SK-N-SH treated with all-trans-retinoic acid at 6 μM for 48 hours (cell line): ENCODE measurements around the gene EIF3M.

ENCODE experiments used
- ATAC-seq: fragments of 200-7000 bp; cut with Tn5 transposase; 3 replicates; pipeline ENCODE4 v1.9.1; 2020; ENCODE audit warnings: mild to moderate bottlenecking, moderate library complexity
- ARNTL ChIP-seq: fragments of 450-650 bp; formaldehyde crosslinking; IDR thresholded peaks from 2 replicates; pipeline ENCODE4 v1.5.0; 2020; ENCODE audit warnings: low read depth, mild to moderate bottlenecking, moderate library complexity, borderline replicate concordance
- BACH2 ChIP-seq: fragments of 250-450 bp; sonication (Bioruptor Pico); IDR thresholded peaks from 2 replicates; pipeline ENCODE4 v1.9.0; 2021; ENCODE audit warnings: mild to moderate bottlenecking, borderline replicate concordance
- CSDC2 ChIP-seq: fragments of 250-450 bp; sonication (Bioruptor Pico); IDR thresholded peaks from 2 replicates; pipeline ENCODE4 v1.5.0; 2020; ENCODE audit warnings: mild to moderate bottlenecking, moderate library complexity
- ESRRG ChIP-seq: fragments of 250-450 bp; sonication (Bioruptor Pico); IDR thresholded peaks from 2 replicates; pipeline ENCODE4 v1.6.1; 2021; ENCODE audit warnings: mild to moderate bottlenecking
- GLIS3 ChIP-seq: fragments of 250-450 bp; sonication (Bioruptor Pico); IDR thresholded peaks from 2 replicates; pipeline ENCODE4 v1.5.0; 2020; ENCODE audit warnings: mild to moderate bottlenecking, moderate library complexity
- ISL1 ChIP-seq: fragments of 250-450 bp; sonication (Bioruptor Pico); IDR thresholded peaks from 2 replicates; pipeline ENCODE4 v2.1.2; 2022; ENCODE audit warnings: mild to moderate bottlenecking, moderate library complexity
- OSR1 ChIP-seq: fragments of 250-450 bp; sonication (Bioruptor Pico); IDR thresholded peaks from 2 replicates; pipeline ENCODE4 v1.8.0; 2022; ENCODE audit warnings: moderate library complexity, mild to moderate bottlenecking, inconsistent platforms
- PPARA ChIP-seq: fragments of 250-450 bp; sonication (Bioruptor Pico); IDR thresholded peaks from 2 replicates; pipeline ENCODE4 v1.5.0; 2020; ENCODE audit warnings: mild to moderate bottlenecking, borderline replicate concordance
- TOX ChIP-seq: fragments of 250-450 bp; sonication (Bioruptor Pico); IDR thresholded peaks from 2 replicates; pipeline ENCODE4 v1.8.0; 2021; ENCODE audit warnings: mild to moderate bottlenecking, moderate library complexity, borderline replicate concordance
- TSHZ2 ChIP-seq: fragments of 250-450 bp; sonication (Bioruptor Pico); IDR thresholded peaks from 2 replicates; pipeline ENCODE4 v1.5.0; 2020; ENCODE audit warnings: mild to moderate bottlenecking, moderate library complexity
- ZC3H10 ChIP-seq: fragments of 250-450 bp; sonication (Bioruptor Pico); IDR thresholded peaks from 2 replicates; pipeline ENCODE4 v1.5.1; 2021; ENCODE audit warnings: mild to moderate bottlenecking, moderate library complexity
- ZFP3 ChIP-seq: fragments of 250-450 bp; sonication (Bioruptor Pico); IDR thresholded peaks from 2 replicates; pipeline ENCODE4 v1.5.0; 2020; ENCODE audit warnings: mild to moderate bottlenecking, moderate library complexity
- ZFP30 ChIP-seq: fragments of 450-650 bp; formaldehyde crosslinking; IDR thresholded peaks from 2 replicates; pipeline ENCODE4 v1.5.0; 2022; ENCODE audit warnings: mild to moderate bottlenecking, moderate library complexity
- ZNF70 ChIP-seq: fragments of 450-650 bp; formaldehyde crosslinking; IDR thresholded peaks from 2 replicates; pipeline ENCODE4 v1.5.0; 2020; ENCODE audit warnings: mild to moderate bottlenecking, moderate library complexity
- ZNF8 ChIP-seq: fragments of 450-650 bp; formaldehyde crosslinking; IDR thresholded peaks from 2 replicates; pipeline ENCODE4 v1.5.0; 2020; ENCODE audit warnings: mild to moderate bottlenecking, moderate library complexity
- TF ChIP-seq, protein P1 (sequence below): fragments of 250-450 bp; sonication (Bioruptor Pico); IDR thresholded peaks from 2 replicates; pipeline ENCODE4 v1.8.0; 2021; ENCODE audit warnings: low read depth, mild to moderate bottlenecking, moderate library complexity, borderline replicate concordance
- TF ChIP-seq, protein P2 (sequence below): fragments of 250-450 bp; sonication (Bioruptor Pico); IDR thresholded peaks from 2 replicates; pipeline ENCODE4 v1.5.1; 2021; ENCODE audit warnings: mild to moderate bottlenecking, moderate library complexity
- TF ChIP-seq, protein P3 (sequence below): fragments of 250-450 bp; sonication (Bioruptor Pico); IDR thresholded peaks from 2 replicates; pipeline ENCODE4 v1.8.0; 2020; ENCODE audit warnings: mild to moderate bottlenecking, moderate library complexity, borderline replicate concordance
- TF ChIP-seq, protein P4 (sequence below): fragments of 250-450 bp; sonication (Bioruptor Pico); IDR thresholded peaks from 2 replicates; pipeline ENCODE4 v1.5.1; 2020; ENCODE audit warnings: low read depth, mild to moderate bottlenecking, moderate library complexity

The EIF3M gene

DNA sequence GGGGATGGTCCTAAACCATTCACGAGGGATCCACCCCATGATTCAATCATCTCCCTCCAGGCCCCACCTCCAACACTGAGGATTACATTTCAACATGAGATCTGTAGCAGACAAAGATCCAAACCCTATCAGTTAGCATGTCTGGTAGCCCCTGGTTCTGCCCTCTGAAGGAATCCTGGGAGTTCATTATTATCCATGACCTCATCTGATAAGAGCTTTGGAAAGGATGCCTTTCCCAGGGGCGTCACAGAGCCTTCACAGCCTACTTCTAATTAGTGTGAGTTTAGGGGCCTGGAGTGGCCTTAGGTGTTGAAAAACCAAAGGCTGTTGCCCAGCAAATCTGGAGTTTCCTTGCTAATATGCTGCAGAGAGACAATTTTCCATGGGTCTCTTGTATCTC is 8.6 kb upstream of the EIF3M start:
- TF ChIP-seq BACH2 (CRISPR knock-in tag) (no peak), ZNF70 (CRISPR knock-in tag) (no peak), OSR1 (CRISPR knock-in tag) (no peak), ZC3H10 (CRISPR knock-in tag) (no peak), ESRRG (CRISPR knock-in tag) (no peak), GLIS3 (CRISPR knock-in tag) (no peak)
- TF ChIP-seq, protein P1, sequence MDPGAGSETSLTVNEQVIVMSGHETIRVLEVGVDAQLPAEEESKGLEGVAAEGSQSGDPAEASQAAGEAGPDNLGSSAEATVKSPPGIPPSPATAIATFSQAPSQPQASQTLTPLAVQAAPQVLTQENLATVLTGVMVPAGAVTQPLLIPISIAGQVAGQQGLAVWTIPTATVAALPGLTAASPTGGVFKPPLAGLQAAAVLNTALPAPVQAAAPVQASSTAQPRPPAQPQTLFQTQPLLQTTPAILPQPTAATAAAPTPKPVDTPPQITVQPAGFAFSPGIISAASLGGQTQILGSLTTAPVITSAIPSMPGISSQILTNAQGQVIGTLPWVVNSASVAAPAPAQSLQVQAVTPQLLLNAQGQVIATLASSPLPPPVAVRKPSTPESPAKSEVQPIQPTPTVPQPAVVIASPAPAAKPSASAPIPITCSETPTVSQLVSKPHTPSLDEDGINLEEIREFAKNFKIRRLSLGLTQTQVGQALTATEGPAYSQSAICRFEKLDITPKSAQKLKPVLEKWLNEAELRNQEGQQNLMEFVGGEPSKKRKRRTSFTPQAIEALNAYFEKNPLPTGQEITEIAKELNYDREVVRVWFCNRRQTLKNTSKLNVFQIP: no peak
- no peak for ATAC-seq

GRCh38 chr11:32576456-32576855 is 7.2 kb upstream of the EIF3M start:
- ATAC-seq: no peak
- TF ChIP-seq BACH2 (CRISPR knock-in tag): no peak
- TF ChIP-seq ZC3H10 (CRISPR knock-in tag): no peak
- TF ChIP-seq ZNF70 (CRISPR knock-in tag): no peak
- no peak for TF ChIP-seq TOX (CRISPR knock-in tag)
- TF ChIP-seq ARNTL (CRISPR knock-in tag): no peak
- TF ChIP-seq, protein P1: no peak
- no peak for TF ChIP-seq ZNF8 (CRISPR knock-in tag)
- no peak for TF ChIP-seq ZFP30 (CRISPR knock-in tag)
- TF ChIP-seq, all 23 proteins: peak for 0

DNA sequence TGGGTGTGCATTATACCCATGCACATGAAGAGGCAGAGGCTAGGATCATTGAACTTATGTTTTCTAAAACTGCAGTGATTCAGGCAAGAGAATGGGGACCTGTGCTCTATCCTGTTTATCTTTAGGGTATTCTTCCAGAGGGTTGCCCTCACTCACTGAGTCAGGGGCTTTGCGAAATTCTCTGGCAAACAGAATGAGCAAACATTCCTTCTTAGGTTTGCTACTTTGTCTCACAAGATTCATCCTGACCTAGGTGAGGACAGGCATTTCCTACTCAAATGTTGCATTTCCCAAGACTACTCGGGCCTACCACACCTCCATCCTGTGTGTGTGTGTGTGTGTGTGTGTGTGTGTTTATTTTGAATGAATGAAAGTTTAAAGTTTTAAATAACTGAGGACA is 2.7 kb upstream of the EIF3M start:
- ATAC-seq: no peak
- TF ChIP-seq, protein P2, sequence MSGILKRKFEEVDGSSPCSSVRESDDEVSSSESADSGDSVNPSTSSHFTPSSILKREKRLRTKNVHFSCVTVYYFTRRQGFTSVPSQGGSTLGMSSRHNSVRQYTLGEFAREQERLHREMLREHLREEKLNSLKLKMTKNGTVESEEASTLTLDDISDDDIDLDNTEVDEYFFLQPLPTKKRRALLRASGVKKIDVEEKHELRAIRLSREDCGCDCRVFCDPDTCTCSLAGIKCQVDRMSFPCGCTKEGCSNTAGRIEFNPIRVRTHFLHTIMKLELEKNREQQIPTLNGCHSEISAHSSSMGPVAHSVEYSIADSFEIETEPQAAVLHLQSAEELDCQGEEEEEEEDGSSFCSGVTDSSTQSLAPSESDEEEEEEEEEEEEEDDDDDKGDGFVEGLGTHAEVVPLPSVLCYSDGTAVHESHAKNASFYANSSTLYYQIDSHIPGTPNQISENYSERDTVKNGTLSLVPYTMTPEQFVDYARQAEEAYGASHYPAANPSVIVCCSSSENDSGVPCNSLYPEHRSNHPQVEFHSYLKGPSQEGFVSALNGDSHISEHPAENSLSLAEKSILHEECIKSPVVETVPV (CRISPR knock-in tag): no peak
- TF ChIP-seq TOX (CRISPR knock-in tag) (no peak), ZC3H10 (CRISPR knock-in tag) (no peak), TSHZ2 (no peak), ISL1 (CRISPR knock-in tag) (no peak), ESRRG (CRISPR knock-in tag) (no peak), ZFP30 (CRISPR knock-in tag) (no peak), ARNTL (CRISPR knock-in tag) (no peak), ZNF8 (CRISPR knock-in tag) (no peak), OSR1 (CRISPR knock-in tag) (no peak), ZFP3 (CRISPR knock-in tag) (no peak), BACH2 (CRISPR knock-in tag) (no peak), PPARA (CRISPR knock-in tag) (no peak), CSDC2 (no peak)
- TF ChIP-seq, protein P3, sequence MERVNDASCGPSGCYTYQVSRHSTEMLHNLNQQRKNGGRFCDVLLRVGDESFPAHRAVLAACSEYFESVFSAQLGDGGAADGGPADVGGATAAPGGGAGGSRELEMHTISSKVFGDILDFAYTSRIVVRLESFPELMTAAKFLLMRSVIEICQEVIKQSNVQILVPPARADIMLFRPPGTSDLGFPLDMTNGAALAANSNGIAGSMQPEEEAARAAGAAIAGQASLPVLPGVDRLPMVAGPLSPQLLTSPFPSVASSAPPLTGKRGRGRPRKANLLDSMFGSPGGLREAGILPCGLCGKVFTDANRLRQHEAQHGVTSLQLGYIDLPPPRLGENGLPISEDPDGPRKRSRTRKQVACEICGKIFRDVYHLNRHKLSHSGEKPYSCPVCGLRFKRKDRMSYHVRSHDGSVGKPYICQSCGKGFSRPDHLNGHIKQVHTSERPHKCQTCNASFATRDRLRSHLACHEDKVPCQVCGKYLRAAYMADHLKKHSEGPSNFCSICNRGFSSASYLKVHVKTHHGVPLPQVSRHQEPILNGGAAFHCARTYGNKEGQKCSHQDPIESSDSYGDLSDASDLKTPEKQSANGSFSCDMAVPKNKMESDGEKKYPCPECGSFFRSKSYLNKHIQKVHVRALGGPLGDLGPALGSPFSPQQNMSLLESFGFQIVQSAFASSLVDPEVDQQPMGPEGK: no peak
- TF ChIP-seq, protein P4, sequence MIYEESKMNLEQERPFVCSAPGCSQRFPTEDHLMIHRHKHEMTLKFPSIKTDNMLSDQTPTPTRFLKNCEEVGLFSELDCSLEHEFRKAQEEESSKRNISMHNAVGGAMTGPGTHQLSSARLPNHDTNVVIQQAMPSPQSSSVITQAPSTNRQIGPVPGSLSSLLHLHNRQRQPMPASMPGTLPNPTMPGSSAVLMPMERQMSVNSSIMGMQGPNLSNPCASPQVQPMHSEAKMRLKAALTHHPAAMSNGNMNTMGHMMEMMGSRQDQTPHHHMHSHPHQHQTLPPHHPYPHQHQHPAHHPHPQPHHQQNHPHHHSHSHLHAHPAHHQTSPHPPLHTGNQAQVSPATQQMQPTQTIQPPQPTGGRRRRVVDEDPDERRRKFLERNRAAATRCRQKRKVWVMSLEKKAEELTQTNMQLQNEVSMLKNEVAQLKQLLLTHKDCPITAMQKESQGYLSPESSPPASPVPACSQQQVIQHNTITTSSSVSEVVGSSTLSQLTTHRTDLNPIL (CRISPR knock-in tag): no peak
- TF ChIP-seq, protein P1: no peak
- TF ChIP-seq, all 23 proteins: peak for 0
